HG03175 (cell line): ENCODE results near the gene DOCK3.
"Not testable (repeated sequence)": the region's sequence is repeated elsewhere in the genome, so short reads cannot be mapped to it uniquely, and the experiment has no call there.

Source experiments
- ATAC-seq: cut with Tn5 transposase; IDR thresholded peaks from one replicate; pipeline ENCODE4 v1.9.1; 2021; ENCODE audit warnings: mild to moderate bottlenecking, moderate library complexity; ENCODE audit not compliant: unreplicated experiment

Gene DOCK3

GRCh38 chr3:51295625-51296024, 620.9 kb downstream of the DOCK3 start:
- ATAC-seq, result peak; percentile 60

DNA sequence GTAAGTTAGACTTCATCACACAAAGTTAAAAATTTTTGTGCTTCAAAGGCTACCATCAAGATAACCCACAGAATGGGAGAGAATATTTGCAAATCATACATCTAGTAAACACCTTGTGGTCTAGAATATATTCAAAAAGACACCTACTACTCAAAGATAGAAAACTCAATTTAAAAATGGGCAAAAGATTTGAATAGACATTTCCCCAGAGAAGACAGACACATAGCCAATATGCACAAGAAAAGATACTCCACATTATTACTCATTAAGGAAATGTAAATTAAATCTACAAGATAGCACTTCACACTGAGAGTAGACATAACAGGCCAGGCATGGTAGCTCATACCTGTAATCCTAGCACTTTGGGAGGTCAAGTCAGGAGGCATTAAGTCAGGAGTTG, 622.6 kb downstream of the DOCK3 start:
- no peak for ATAC-seq

DNA sequence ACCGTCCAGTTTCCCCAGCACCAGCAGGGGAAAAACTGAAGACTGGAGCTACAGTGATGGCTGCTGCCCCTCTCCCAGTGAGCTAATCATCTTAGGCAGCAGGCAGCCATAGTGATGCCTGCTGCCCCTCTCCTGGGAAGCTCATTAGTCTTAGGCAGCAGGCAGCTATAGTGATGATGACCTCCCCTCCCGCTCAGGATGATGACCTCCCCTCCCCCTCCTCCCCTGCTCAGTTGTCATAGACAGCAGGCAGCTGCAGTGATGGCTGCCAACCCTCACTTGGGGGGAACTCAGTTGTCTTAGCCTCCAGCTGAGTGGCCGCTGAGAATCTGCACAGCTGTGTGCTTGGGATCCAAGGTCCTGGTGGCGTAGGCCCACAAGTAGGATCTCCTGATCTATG, 629.5 kb downstream of the DOCK3 start:
- ATAC-seq, result no peak

DNA sequence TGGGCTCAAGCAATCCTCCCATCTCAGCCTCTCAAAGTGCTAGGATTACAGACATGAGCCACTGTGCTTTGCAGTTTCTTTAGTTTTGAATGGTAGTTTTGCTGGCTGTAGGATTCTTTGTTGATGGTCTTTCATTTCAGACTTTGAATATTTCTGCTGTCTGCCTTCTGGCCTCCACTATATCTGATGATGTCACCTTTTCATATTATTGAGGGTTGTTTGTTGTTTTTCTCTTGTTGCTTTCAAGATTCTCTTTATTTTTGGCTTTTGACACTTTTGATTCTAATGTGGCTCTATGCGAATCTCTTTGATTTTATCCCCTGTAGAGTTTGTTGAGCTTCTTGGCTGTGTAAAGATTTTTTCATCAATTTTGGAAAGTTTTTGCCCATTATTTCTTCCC, 631.4 kb downstream of the DOCK3 start:
- ATAC-seq, result no peak

GRCh38 chr3:51307458-51307857, 632.7 kb downstream of the DOCK3 start:
- ATAC-seq, result no peak

- not testable (repeated sequence) for ATAC-seq
These were observed 633.3 kb downstream of the DOCK3 start for GRCh38 chr3:51307945-51308607.

GRCh38 chr3:51311055-51311454, 636.3 kb downstream of the DOCK3 start:
- ATAC-seq, result no peak

DNA sequence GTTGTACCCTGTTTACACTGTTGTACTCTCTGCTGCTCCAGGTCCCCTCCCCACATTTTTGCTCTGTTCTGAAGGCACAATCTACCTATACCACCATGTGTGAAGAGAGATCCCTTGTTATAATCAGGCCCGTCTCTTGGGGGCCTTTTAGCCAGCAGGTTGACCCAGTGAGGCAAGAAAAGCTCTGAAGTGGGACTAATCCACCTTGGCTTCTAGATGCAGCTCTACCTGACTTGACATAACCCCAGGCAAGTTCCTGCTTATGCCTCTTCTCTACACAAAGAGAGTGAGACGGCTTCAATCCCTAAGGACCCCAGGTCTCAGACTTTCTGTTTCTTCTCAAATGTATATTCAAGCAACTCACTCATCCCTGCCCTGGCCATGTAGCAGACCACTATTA, 653.5 kb downstream of the DOCK3 start:
- ATAC-seq, result no peak

DNA sequence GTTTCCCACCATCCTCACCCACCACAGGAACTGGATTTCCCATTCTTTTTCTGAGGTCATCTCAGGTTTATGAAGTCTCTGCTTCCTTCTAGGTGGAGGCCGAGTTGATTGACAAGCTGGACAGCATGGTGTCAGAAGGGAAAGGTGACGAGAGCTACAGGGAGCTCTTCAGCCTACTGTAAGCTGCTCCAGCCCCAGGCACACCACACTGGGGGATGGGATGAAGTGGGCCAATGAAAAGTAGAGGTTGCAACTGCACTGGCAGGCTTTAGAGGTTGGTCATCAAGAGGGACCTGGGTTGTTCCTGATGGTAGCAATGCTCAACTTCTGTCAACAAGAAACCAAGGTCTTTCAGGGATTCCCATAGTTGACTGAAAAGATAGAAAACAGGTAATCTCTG, 655.3 kb downstream of the DOCK3 start:
- ATAC-seq, result no peak

DNA sequence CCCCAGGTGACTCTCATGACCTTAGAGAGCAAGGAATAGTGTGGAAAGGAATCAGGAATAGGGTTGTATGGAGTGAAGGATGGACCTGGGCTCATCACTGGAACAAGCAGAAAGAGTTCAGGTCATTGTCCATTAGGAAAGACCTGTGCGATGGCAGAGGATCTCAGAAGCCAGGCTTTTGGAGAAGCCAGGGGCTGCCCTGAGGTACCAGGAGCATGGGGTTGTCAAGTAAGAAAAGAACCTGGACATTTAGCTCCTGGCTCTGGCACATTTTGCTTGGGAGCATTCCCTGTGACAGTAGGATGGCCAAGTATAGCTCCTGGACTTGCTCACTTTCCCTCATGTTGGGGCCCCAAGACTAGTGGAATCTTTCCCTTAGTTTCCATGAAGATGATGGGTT, 657.4 kb downstream of the DOCK3 start:
- no peak for ATAC-seq

DNA sequence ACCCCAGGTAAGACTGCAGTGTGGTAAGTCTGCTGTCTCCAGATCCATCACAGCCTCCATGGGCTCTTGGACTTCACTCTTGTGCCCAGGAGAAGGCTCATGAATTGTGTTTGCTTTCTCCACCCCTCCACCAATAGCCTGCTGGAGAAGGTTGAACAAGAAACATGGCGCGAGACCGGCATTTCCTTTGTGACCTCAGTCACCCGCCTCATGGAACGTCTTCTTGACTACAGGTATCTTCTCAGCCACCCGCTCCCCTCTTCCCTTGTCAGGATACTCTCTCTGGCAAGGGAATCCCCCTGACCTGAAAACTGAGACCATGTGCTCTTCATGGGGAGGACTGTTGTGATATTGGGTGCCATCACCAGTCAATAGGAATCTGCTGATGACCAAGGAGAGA, 658.3 kb downstream of the DOCK3 start:
- no peak for ATAC-seq

- no peak for ATAC-seq
These were observed 661.5 kb downstream of the DOCK3 start for GRCh38 chr3:51336261-51336660.

DNA sequence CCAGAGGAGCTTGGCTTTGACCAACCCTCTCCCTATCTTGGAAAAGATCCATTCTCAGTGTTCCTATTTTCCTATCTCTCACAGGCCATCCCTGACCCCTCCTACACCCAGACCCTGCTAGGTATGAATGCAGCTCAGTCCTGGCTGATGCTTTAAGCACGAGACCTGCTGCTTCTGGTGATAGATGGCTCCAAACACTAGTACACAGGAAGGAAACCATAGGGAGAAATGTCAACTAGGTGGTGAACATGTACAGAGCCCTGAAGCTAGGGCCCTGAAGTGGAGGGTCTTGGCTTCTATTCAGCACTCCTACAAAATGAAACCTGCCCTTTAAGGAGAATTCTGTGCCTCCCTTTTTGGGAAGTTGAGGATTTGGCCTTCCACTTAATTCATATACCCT, 662.9 kb downstream of the DOCK3 start:
- no peak for ATAC-seq

GRCh38 chr3:51338632-51339031, 663.9 kb downstream of the DOCK3 start:
- no peak for ATAC-seq

- no peak for ATAC-seq
These were observed 665.5 kb downstream of the DOCK3 start for GRCh38 chr3:51340013-51340829.

DNA sequence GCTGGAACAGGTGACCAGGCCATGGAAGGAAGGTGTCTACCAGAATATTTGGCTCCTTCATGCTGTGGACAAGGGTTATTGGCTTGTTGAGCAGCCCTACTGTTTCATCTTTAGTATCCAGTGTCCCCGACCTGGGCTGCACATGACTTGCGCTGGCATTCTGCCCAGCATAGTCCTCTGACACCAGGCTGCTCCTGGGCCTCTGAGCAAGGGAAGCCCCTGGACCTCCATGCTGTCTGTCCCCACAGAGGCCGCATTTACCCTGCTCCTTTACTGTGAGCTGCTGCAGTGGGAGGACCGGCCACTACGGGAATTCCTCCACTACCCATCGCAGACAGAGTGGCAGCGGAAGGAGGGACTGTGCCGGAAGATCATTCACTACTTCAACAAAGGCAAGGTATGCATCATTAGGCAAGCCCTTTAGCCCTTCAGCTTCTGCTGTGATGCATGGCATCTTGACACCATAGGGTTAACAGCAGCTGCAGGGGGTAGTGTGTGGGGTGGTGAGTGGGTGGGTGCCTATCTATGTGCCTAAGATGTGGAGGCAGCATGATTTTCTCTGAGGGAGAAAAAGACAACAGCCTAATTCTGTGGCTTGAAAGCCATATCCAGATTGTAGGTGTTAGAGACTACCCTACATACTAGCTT, 666.4 kb downstream of the DOCK3 start:
- ATAC-seq, result no peak

- ATAC-seq, result no peak
These were observed 669.4 kb downstream of the DOCK3 start for GRCh38 chr3:51343918-51344687.

GRCh38 chr3:51350751-51351150, 676.0 kb downstream of the DOCK3 start:
- ATAC-seq, result no peak

DNA sequence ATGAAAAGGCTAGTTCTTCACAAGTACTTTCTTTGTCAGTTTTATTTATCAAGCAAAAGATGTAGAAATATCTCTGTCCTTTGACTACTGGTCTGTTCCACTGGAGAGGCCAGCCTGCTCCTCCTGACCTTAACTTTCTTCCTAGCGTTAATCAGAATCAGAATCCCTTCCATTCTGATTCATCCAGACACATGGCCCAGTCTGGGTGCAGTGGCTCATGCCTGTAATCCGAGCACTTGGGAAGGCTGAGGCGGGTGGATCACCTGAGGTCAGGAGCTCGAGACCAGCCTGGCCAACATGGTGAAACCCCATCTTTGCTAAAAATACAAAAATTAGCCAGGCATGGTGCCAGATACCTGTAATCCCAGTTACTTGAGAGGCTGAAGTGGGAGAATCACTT, 678.4 kb downstream of the DOCK3 start:
- no peak for ATAC-seq

- ATAC-seq, result no peak
These were observed 679.0 kb downstream of the DOCK3 start for GRCh38 chr3:51353691-51354090.

DNA sequence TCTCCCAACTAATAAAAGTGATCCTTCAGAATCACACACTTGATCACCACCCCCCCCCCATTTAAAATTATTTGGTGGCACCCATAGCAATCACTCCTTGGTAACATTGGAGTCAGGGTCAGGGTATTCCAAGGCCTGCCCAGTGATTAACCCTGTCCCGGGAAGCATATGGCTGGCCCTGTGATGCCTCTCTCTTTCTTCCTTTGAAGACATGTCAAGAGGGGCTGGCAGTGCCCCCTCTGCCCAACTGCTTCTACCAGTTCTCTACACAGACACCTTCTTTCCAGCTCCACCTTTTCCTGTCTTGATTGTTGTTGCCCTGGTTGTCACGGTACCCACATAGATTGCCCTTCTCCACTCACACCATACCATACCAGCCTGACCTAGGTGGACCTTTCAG, 679.4 kb downstream of the DOCK3 start:
- ATAC-seq, result no peak
